Erythroblast (primary cell): ENCODE measurements around the gene HSD17B2.
"Not testable (repeated sequence)": the region's sequence is repeated elsewhere in the genome, so short reads cannot be mapped to it uniquely, and the experiment has no call there.

Experiments
- DNase-seq, 2 experiments: peaks; one replicate each; lab custom pipeline; 2025; lab: John Stamatoyannopoulos, UW
- GATA1 ChIP-seq: IDR thresholded peaks from 2 replicates; pipeline ENCODE4 v1.6.1; 2011; ENCODE audit warnings: low read depth, mild to moderate bottlenecking, control low read depth, low read length, moderate library complexity
- POLR2A ChIP-seq: IDR thresholded peaks from 2 replicates; pipeline ENCODE4 v1.6.1; 2011; ENCODE audit warnings: mild to moderate bottlenecking, low read length

The HSD17B2 gene

DNA sequence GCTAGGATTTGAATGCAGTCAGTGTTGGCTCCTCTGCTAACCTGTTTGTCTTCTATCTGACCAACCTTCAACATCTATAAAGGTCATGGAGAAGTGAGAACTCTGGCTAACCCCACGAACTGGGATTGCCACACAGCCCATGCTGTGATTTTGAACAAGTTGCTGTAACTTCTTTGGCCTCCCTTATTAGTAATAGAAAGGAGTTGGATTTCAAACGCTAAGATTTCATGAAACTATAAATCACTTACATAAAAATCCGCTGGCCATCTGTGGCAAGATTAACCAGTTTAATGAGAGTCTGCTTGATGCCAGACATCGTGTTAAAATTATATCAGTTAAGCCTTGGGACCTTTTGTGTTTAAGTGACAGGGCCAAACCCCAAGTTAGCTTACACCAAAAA lies 53.4 kb downstream of the HSD17B2 start:
- no peak for DNase-seq

DNA sequence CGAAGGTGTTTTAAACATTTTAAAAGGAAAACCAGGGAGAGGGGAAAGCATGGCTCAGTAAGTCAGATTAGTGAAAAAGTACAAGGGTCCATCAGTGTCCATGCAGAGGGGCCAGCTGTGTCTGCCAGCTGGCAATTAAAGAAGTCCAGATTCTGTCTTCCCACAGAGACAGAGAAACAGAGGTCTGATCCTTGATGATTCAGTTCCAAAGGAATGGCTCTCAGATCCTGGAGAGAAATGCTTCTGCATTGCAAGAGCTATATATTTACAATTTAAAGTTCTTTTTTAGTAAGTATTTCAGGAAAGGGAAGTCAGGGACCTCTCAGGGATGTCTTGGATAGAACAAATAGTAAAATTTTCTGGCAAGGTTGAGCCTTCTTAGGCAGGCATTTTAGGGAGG lies 56.2 kb downstream of the HSD17B2 start:
- no peak for TF ChIP-seq POLR2A
- no peak for TF ChIP-seq GATA1
- no peak for DNase-seq

More for the DNA sequence above, 53.4 kb downstream of the HSD17B2 start:
- TF ChIP-seq GATA1, result no peak
- no peak for TF ChIP-seq POLR2A

DNA sequence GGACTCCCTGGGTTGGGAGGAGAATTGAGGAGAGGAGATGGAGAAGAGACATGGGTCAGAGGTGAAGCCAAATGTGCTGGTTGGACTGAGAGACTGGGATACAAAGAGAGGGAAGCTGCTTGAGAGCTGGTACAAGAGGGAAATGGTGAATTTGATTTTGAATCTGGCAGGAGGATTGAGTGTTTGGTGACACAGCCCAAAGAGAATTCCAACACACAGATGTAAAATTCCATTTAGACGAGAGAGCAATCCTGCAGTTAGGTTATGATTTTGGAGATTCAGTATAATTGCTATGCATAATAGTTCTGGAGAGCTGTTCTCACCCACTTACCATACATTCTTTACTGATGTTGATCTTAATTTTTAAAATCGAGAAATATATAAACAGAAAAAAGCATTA lies 57.7 kb downstream of the HSD17B2 start:
- no peak for TF ChIP-seq POLR2A
- no peak for TF ChIP-seq GATA1
- DNase-seq, result no peak

DNA sequence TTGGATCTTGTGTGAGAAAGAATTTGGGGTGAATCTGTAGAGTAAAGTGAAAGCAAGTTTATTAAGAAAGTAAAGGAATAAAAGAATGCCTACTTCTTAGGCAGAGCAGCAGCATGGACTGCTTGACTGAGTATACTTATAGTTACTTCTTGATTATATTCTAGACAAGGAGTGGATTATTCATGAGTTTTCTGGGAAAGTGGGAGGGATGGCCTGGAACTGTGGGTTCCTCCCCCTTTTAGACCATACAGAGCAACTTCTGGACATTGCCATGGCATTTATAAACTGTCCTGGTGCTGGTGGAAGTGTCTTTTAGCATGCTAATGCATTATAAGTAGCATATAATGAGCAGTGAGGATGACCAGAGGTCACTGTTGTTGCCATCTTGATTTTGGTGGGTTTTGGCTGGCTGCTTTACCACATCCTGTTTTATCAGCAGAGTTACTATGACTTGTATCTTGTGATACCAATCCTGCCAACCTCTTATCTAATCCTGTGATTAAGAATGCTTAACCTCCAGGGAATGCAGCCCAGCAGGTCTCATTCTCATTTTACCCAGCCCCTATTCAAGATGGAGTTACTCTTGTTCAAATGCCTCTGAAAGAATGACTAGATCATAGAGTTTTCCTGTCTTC lies 58.7 kb downstream of the HSD17B2 start:
- no peak for DNase-seq
- TF ChIP-seq GATA1, result no peak
- no peak for TF ChIP-seq POLR2A

DNA sequence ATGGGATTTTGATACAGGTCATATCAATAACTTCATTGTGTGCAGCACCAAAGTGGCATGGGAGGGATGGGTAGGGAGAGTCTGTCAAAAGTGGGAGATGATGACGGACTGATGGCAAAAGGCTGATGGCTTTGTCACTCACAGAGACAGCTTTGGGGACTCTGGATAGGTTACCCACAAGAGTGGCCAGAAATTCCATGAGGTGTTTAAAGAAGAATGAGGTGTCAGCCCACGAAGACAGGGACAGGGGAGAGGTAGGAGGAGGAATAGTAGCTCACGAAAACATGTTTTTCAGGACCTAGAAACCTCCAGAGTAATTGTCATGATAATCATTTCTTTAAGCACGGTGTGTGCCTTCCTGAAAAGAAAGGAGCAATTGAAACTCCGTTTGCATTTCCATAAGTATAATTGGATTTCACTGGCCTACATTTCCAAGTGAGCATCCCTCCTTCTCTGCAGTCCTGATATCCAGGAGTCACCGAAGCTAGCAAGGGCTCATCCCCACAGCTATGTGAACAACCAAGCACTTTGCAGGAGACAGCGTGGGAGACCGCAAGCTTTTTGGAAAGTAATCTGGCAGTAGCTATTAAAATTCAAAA lies 60.0 kb downstream of the HSD17B2 start:
- TF ChIP-seq GATA1 (no peak), POLR2A (no peak)
- no peak for DNase-seq

DNA sequence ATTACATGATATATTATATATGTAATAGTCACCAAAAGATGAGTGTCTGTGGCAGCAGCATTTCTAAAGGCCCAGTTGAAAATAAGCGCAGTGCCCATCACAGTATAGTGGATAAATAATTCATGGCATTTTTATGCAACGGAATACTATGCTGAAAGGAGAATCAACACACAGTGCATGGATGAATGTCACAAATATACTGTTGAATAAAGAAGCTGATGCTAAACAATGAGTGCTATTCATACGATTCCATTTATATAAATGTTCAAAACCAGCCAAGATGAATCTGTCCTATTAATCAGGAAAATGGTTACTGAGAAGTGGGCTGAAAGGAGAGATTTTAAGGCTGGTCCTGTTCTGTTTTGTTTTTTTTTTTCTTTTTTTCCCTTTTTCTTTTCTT lies 61.6 kb downstream of the HSD17B2 start:
- TF ChIP-seq POLR2A (no peak), GATA1 (no peak)
- no peak for DNase-seq

DNA sequence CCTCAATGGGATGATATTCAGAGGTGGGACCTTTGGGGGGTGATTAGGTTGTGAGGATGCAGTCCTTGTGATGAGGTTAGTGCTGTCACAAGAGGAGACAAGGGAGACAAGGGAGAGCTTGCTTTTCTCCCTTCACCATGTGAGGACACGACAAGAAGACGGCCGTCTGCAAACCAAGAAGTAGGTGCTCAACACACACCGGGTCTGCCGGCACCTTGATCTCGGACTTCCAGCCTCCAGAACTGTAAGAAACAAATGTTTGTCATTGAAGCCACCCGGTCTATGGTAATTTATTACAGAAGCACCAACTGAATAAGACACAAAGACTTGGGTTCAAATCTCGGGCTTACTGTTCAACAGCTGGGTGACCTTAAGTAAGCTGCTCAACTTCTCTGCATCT lies 70.1 kb downstream of the HSD17B2 start:
- no peak for TF ChIP-seq POLR2A
- TF ChIP-seq GATA1, result no peak

DNA sequence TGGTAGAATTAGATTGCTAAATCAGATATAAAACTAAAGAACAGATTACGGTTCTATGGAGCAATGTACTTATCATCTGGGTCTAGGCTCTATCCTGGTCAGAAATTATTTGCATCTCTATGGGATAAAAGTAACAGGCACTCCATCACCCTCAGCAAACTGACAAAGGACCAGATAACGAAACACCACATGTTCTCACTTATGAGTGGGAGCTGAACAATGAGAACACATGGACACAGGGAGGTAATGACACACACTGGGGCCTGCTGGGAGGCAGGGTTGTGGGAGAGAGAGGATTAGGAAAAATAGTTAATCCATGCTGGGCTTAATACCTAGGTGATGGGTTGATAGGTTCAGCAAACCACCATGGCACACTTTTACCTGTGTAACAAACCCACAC lies 73.0 kb downstream of the HSD17B2 start:
- TF ChIP-seq POLR2A (no peak), GATA1 (no peak)
- DNase-seq, result no peak

More for the DNA sequence above, 70.1 kb downstream of the HSD17B2 start:
- DNase-seq, result no peak

DNA sequence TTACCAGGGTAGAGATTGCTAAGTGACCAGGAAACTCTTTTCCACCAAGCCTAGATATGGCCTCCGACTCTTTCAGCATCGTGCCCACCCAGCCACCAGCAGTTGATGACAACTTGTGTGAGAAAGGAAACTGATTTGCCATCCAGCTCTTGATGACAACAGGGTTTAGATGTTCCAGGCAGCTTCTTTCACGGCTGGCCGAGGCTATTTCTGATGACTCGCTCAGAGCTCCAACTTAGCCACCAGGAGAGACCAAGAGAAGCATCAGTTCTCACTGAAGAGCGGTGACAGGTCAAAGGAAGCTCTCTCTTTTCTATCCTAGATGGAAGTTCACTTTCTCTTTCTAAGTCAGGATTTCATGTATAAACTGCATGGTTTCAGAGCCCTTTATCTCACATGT lies 73.7 kb downstream of the HSD17B2 start:
- no peak for DNase-seq
- TF ChIP-seq POLR2A (no peak), GATA1 (no peak)

DNA sequence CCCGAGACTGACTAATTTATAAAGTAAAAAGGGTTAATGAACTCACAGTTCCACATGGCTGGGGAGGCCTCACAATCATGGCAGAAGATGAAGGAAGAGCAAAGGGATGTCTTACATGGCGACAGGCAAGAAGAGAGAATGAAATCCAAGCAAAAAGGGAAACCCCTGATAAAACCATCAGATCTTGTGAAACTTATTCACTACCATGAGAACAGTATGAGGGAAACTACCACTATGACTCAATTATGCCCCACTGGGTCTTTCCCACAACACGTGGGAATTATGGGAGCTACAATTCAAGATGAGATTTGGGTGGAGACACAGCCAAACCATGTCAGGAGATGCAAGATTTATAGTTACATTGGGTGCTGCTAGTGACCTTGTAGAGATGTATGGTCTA lies 74.2 kb downstream of the HSD17B2 start:
- not testable (repeated sequence) for DNase-seq

DNA sequence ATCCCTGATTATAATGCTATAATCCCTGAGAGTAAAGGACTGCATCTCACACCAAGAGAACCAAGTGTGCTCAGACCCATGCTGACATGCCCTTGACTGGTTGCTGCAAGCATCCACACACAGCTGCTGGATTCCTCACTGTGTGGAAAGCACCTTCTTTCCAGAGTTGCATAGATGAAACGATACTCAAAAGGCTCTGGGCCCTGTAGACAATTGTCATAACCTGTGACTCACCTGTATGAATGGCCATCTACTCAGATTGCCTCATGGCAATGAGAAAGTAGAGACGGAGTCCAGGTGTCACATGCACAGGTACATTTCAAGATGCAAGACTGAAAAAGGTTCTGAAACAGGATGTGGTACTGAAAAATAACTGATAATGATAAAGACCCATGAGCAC lies 76.9 kb downstream of the HSD17B2 start:
- no peak for TF ChIP-seq GATA1
- no peak for TF ChIP-seq POLR2A
- DNase-seq, result no peak

DNA sequence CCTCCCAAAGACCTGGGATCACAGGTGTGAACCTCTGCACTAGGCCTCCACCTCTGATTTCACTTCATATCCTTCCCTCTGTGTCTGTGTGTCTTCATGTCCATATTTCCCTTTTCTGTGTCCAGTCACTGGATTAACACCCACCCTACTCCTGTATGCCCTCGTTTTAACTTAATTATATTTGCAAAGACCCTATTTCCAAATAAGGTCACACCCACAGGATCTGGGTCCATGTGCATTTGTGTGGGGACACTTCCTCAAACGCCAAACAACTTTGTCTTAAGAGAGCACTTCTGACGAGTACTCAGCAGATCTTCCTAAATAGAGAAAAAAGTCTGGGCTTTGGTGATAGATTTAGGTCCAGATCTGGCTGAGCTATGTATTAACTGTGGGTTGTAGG lies 78.7 kb downstream of the HSD17B2 start:
- DNase-seq, result no peak
- TF ChIP-seq POLR2A (no peak), GATA1 (no peak)

DNA sequence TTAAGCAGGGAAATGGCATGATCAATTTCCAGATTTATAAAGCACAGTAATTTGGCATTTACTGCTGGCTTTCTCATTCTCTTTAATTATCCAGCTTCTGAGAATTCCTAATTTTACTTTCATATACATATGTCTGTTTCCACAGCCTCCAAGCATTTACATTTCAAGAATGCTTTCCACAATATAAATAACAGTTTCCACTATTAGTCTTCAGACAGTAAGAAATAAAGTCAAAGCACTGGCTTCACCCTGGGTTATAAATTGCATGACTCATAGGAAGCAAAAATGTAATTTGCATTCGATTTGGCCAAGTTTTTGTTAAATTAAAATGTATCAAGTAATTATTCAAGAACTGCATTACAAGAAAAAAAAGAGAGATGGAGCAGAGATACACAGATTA lies 81.5 kb downstream of the HSD17B2 start:
- no peak for DNase-seq
- TF ChIP-seq GATA1 (no peak), POLR2A (no peak)

DNA sequence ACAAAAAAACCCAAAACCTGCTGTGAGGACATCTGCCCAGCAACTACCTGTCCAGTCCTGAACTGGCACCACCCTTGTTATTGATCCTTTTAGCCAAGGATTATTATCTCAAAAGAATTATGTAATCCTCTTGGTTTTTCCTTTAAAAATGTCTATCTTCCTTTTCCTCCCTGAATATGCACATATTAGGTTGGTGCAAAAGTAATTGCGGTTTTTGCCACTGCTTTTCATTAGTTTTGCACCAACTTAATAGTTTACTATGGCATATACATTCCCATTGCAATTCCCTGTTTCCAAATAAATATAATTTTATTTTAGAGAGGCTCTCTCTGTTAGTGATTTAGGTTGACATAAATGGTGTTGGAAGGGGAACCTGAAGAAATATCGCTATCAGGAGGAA lies 83.7 kb downstream of the HSD17B2 start:
- DNase-seq, result no peak
- TF ChIP-seq GATA1, result no peak
- no peak for TF ChIP-seq POLR2A

DNA sequence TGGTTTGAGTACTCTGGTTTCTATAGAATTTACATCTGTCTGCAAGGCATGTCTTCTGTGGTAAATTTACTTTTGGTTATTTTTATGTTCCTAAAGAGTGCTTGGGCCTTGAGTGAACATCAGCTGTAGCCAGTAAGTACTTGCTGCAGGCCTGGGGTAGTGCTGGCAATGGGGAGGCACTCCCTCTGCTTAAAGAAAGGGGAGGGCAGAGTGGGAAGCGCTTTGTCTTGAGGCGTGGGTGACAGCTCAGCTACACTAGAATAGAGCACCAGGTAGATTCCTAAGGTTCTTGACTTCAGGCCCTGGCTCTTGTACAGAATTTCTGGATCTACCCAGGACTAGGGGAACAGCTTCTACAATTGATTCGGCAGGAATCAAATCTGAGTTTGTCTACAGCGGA lies 84.4 kb downstream of the HSD17B2 start:
- DNase-seq, result no peak
- TF ChIP-seq POLR2A (no peak), GATA1 (no peak)

DNA sequence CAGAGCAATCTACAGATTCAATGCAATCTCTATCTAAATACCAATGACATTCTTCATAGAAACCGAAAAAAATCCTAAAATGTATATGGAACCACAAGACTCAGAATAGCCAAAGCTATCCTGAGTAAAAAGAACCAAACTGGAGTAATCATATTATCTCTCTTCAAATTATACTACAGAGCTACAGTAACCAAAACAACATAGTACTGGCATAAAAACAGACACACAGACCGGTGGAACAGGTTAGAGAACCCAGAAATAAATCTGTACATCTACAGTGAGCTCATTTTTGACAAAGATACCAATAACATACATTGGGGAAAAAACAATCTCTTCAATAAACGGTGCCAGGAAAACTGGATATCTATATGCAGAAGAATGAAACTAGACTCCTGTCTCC lies 89.6 kb downstream of the HSD17B2 start:
- TF ChIP-seq GATA1, result no peak
- no peak for TF ChIP-seq POLR2A
- DNase-seq, result no peak

DNA sequence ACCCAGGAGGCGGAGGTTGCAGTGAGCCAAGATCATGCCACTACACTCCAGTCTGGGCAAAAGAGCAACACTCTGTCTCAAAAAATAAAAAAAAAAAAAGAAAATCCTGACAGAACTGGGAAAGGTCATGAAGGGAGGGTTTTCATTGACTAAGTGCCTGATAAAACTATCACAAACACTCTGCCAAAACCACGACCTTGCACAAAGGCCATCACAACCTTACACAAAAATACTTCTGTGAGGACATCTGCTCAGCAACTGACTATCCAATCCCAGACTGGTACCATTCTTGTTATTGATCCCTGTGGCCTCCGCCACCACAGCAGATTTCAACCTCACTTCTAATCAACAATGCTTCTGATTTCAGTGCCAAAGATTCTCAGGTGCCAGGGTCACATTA lies 94.8 kb downstream of the HSD17B2 start:
- TF ChIP-seq GATA1 (no peak), POLR2A (no peak)
- no peak for DNase-seq
